PC-3 (cell line): ENCODE data around the gene VPS26C. TPM values are rescaled to one million over a fixed set of nuclear protein-coding genes. Genes with fewer than 3 reads are reported as not detected.

Source experiments
- ATAC-seq: fragments of 200-7000 bp; cut with Tn5 transposase; 2 replicates; pipeline ENCODE4 v1.9.1; 2020; ENCODE audit warnings: mild to moderate bottlenecking, moderate library complexity
- BruUV-seq: library from RNA; stranded (reverse); fragments of 400-500 nt; replicated peaks from 2 replicates; lab custom pipeline; 2021; lab: Mats Ljungman, UMichigan
- CTCF ChIA-PET: fragments of 300-600 bp; sonication (Branson Sonifier 250); formaldehyde crosslinking; loops from one replicate; lab custom pipeline; 2022; ENCODE audit warnings: antibody characterized with exemption; lab: Charles Lee
- POLR2A ChIA-PET: fragments of 300-600 bp; sonication (Branson Sonifier 250); formaldehyde crosslinking; loops from one replicate; lab custom pipeline; 2022; ENCODE audit warnings: antibody characterized with exemption; ENCODE audit not compliant: unreplicated experiment; lab: Charles Lee
- DNase-seq: peaks from one replicate; pipeline ENCODE4 v3.0.0-alpha.2; 2015
- H2AFZ ChIP-seq: fragments of 300-600 bp; sonication (generic); 2 replicates; pipeline ENCODE4 v1.6.0; 2016; ENCODE audit warnings: antibody characterized with exemption, low read length
- H3F3A ChIP-seq: fragments of 300-600 bp; sonication (generic); one replicate; pipeline ENCODE4 v1.6.0; 2017; ENCODE audit warnings: antibody characterized with exemption, low read length, control low read depth, mild to moderate bottlenecking; ENCODE audit not compliant: unreplicated experiment
- H3K27ac ChIP-seq: fragments of 300-600 bp; sonication (generic); 2 replicates; pipeline ENCODE4 v1.5.1; 2016; ENCODE audit warnings: mild to moderate bottlenecking, low read length
- H3K27me3 ChIP-seq: fragments of 300-600 bp; sonication (generic); 2 replicates; pipeline ENCODE4 v1.6.1; 2016; ENCODE audit warnings: low read length, mixed read lengths
- H3K36me3 ChIP-seq: fragments of 300-600 bp; sonication (generic); 2 replicates; pipeline ENCODE4 v1.6.1; 2016; ENCODE audit warnings: low read depth, mixed run types, low read length, mixed read lengths
- H3K4me1 ChIP-seq: fragments of 300-600 bp; sonication (generic); 2 replicates; pipeline ENCODE4 v1.5.1; 2016; ENCODE audit warnings: low read length; ENCODE audit not compliant: insufficient read depth
- H3K4me2 ChIP-seq: fragments of 300-600 bp; sonication (generic); 2 replicates; pipeline ENCODE4 v1.6.0; 2016; ENCODE audit warnings: low read length
- H3K4me3 ChIP-seq: fragments of 300-600 bp; sonication (generic); 2 replicates; pipeline ENCODE4 v1.5.1; 2016; ENCODE audit warnings: mild to moderate bottlenecking, low read length, mixed read lengths
- H3K79me2 ChIP-seq: fragments of 300-600 bp; sonication (generic); 2 replicates; pipeline ENCODE4 v1.6.1; 2017; ENCODE audit warnings: low read length, mixed read lengths
- H3K9ac ChIP-seq: fragments of 300-600 bp; sonication (generic); 2 replicates; pipeline ENCODE4 v1.6.0; 2016; ENCODE audit warnings: mild to moderate bottlenecking, low read length
- H3K9me2 ChIP-seq: fragments of 300-600 bp; sonication (generic); replicated peaks from 2 replicates; pipeline ENCODE4 v1.6.1; 2016; ENCODE audit warnings: mixed run types, low read length, mixed read lengths
- H3K9me3 ChIP-seq: fragments of 300-600 bp; sonication (generic); 2 replicates; pipeline ENCODE4 v1.6.1; 2016; ENCODE audit warnings: low read length, mixed read lengths
- H4K20me1 ChIP-seq: fragments of 300-600 bp; sonication (generic); 2 replicates; pipeline ENCODE4 v1.6.1; 2016; ENCODE audit warnings: low read length, mixed read lengths
- CTCF ChIP-seq: fragments of 300-600 bp; sonication (generic); conservative IDR thresholded peaks from 2 replicates; pipeline ENCODE4 v1.5.1; 2017; ENCODE audit warnings: antibody characterized with exemption, low read depth, mild to moderate bottlenecking, low read length
- EZH2 ChIP-seq: fragments of 300-600 bp; sonication (generic); IDR thresholded peaks from one replicate; pipeline ENCODE4 v1.6.1; 2017; ENCODE audit warnings: antibody characterized with exemption, mild to moderate bottlenecking, low read length; ENCODE audit not compliant: unreplicated experiment
- EZH2phosphoT487 ChIP-seq: fragments of 300-600 bp; sonication (generic); IDR thresholded peaks from 2 replicates; pipeline ENCODE4 v1.6.1; 2018; ENCODE audit warnings: mild to moderate bottlenecking, antibody characterized with exemption, low read length, borderline replicate concordance
- intact Hi-C: fragments of 100-400 bp; cut with micrococcal nuclease; formaldehyde crosslinking; loops from 2 replicates; pipeline ENCODE4 v1.9.0; 2023
- total RNA-seq: library from RNA; depleted of rRNA; stranded (reverse); fragments of >200 nt; gene quantifications from 2 replicates; pipeline ENCODE4 v1.2.3, GENCODE V29; 2014

The VPS26C gene
- total RNA-seq, 1 experiment from 2014 or later, result 63.3 TPM

- no TSS peak for BruUV-seq
- DNase-seq (peak; percentile 39), ATAC-seq (peak; percentile 92)
- Histone ChIP-seq H3K4me2 (no peak overlapping the region), H3K9me3 (no peaks in the 10 kb centered on the region), H2AFZ (no peak overlapping the region), H3K9ac (no peak overlapping the region), H3F3A (peaks cover 5% of the 10 kb centered on the region), H3K79me2 (no peaks in the 10 kb centered on the region), H4K20me1 (no peaks in the 10 kb centered on the region), H3K4me1 (no peaks in the 10 kb centered on the region), H3K27me3 (no peaks in the 10 kb centered on the region), H3K36me3 (peaks cover 37% of the 10 kb centered on the region), H3K27ac (no peak overlapping the region), H3K4me3 (no peak overlapping the region), H3K9me2 (no peaks in the 10 kb centered on the region)
- intact Hi-C loops, result loop anchor here (2.0 to 10.0 kb wide), 2 partner anchors 34 to 396 kb away; no protein-coding TSS in a partner anchor
- POLR2A ChIA-PET, result interaction anchor here (0.5 kb wide), 1 partner anchor 13 kb away, joined by 14 read pairs; no protein-coding TSS in a partner anchor
- CTCF ChIA-PET, result interaction anchor here (0.6 kb wide), 1 partner anchor 22 kb away, joined by 3 read pairs; no protein-coding TSS in a partner anchor
- TF ChIP-seq EZH2phosphoT487, result no peak
- TF ChIP-seq CTCF, result no peak
- no peak for TF ChIP-seq EZH2
These were observed 78.3 kb downstream of the VPS26C start for GRCh38 chr21:37188825-37189224.

- Histone ChIP-seq H3K4me2 (no peak overlapping the region), H3K27ac (no peak overlapping the region), H3K27me3 (no peaks in the 10 kb centered on the region), H3K4me3 (no peak overlapping the region), H4K20me1 (no peaks in the 10 kb centered on the region), H3F3A (peaks cover 5% of the 10 kb centered on the region), H3K36me3 (peaks cover 33% of the 10 kb centered on the region), H3K4me1 (no peaks in the 10 kb centered on the region), H3K9me3 (no peaks in the 10 kb centered on the region), H3K9ac (no peak overlapping the region), H3K79me2 (no peaks in the 10 kb centered on the region), H2AFZ (no peak overlapping the region), H3K9me2 (no peaks in the 10 kb centered on the region)
- ChIA-PET POLR2A (no interaction called here), CTCF (no interaction called here)
- no TSS peak for BruUV-seq
- intact Hi-C loops, result loop anchor here (10.0 kb wide), 1 partner anchor 398 kb away; no protein-coding TSS in a partner anchor
- TF ChIP-seq CTCF, result no peak
- no peak for TF ChIP-seq EZH2
- no peak for TF ChIP-seq EZH2phosphoT487
- no peak for ATAC-seq
- DNase-seq, result no peak
These were observed 80.2 kb downstream of the VPS26C start for GRCh38 chr21:37186983-37187382.

- intact Hi-C loops, result loop anchor here (10.0 kb wide), 1 partner anchor 400 kb away; no protein-coding TSS in a partner anchor
- Histone ChIP-seq H4K20me1 (no peaks in the 10 kb centered on the region), H3K4me1 (no peaks in the 10 kb centered on the region), H3K4me3 (no peak overlapping the region), H3K36me3 (peaks cover 35% of the 10 kb centered on the region), H3K79me2 (no peaks in the 10 kb centered on the region), H3K27me3 (no peaks in the 10 kb centered on the region), H3K9ac (no peak overlapping the region), H3F3A (no peaks in the 10 kb centered on the region), H3K9me3 (no peaks in the 10 kb centered on the region), H3K4me2 (no peak overlapping the region), H2AFZ (no peak overlapping the region), H3K27ac (no peak overlapping the region), H3K9me2 (no peaks in the 10 kb centered on the region)
- ATAC-seq (no peak), DNase-seq (no peak)
- CTCF ChIA-PET, result no interaction called here
- no TSS peak for BruUV-seq
- TF ChIP-seq CTCF (no peak), EZH2phosphoT487 (no peak), EZH2 (no peak)
- POLR2A ChIA-PET, result no interaction called here
These were observed 82.1 kb downstream of the VPS26C start for GRCh38 chr21:37184784-37185593.
